Fibroblast of villous mesenchyme (primary cell): Measurements from ENCODE around the gene FGGY. TPM values are rescaled to one million over a fixed set of nuclear protein-coding genes. Genes with fewer than 3 reads are reported as not detected.
A peak's percentile ranks its signal among the peaks of the same experiment; 100 is the strongest.

Experiments used
- DNase-seq: peaks from one replicate; pipeline ENCODE4 v3.0.0-alpha.2; 2010; ENCODE audit warnings: low read depth
- H3K4me3 ChIP-seq: 2 replicates; pipeline ENCODE4 v1.5.1; 2011; ENCODE audit warnings: low read depth, mild to moderate bottlenecking, low read length
- CTCF ChIP-seq: IDR thresholded peaks from 2 replicates; pipeline ENCODE4 v1.5.1; 2012; ENCODE audit warnings: low read depth, mild to moderate bottlenecking, low read length; ENCODE audit not compliant: insufficient read depth
- total RNA-seq: library from RNA; depleted of rRNA; stranded (reverse); fragments of >200 nt; gene quantifications from 2 replicates; pipeline ENCODE4 v1.2.3, GENCODE V29; 2012

FGGY gene
- total RNA-seq, 1 donor: 11.7 TPM

GRCh38 chr1:59776960-59777852, 480.3 kb downstream of the FGGY start:
- TF ChIP-seq CTCF: no peak
- DNase-seq: peak; percentile 34
- no peak overlapping the region for H3K4me3 ChIP-seq

DNA sequence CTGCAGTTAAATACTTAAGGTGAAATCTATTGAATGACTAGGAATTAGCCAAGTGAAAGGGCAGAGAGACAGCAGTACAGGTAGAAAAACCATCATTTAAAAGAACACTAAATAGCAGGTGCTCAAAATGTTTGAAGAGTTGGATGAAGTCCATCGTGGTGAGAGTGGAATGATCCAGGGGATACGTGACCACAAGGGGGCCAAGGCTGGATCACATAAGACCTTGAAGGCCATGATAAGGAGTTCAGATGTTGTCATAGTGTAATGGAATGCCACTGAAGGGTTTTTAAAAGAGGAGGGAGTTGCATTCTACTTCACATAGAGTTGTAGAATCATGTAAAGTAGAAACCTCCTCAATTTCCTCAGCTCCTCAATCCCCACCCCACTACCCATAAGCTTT, 483.1 kb downstream of the FGGY start:
- no peak for TF ChIP-seq CTCF
- H3K4me3 ChIP-seq: no peak overlapping the region
- no peak for DNase-seq

- no peak overlapping the region for H3K4me3 ChIP-seq
- TF ChIP-seq CTCF: no peak
- DNase-seq: peak; percentile 14
Measured at GRCh38 chr1:59788825-59789224, 491.9 kb downstream of the FGGY start.

DNA sequence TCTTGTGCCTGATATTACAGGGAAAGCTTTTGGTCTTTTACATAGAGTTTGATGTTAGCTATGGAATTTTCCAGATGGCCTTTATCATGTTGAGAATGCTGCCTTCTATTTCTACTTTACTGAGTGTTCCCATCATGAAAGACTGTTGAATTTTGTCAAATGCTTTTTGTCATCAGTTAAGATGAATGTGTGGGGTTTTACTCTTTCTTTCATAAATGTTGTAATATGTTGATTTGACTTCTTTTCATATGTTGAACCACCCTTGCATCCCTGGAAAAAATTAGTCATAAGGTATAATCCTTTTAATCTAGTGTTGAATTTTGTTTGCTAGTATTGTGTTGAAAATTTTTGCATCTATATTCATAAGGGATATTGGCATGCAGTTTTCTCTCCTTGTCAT, 501.7 kb downstream of the FGGY start:
- no peak overlapping the region for H3K4me3 ChIP-seq
- TF ChIP-seq CTCF: no peak
- DNase-seq: no peak

GRCh38 chr1:59803458-59804038, 506.7 kb downstream of the FGGY start:
- no peak for TF ChIP-seq CTCF
- DNase-seq: no peak
- H3K4me3 ChIP-seq: no peak overlapping the region

DNA sequence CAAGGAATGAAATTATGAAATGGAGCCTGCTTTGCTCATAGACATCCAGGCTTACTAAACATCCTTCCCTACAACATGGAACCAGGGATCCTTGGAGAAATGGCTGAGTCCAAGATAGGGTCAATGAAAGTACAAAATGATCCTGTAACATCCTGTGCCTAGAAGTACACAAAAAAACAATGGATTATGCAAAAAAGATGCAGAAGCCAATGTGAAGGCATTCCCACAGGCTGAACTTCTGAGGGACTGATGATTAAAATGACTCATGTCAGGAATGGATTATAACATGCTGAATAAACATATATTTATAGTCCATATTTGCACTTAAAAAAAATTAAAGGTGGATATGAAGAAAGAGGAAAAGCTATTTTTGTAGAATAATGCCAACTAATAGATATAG, 507.4 kb downstream of the FGGY start:
- DNase-seq: no peak
- TF ChIP-seq CTCF: no peak
- H3K4me3 ChIP-seq: no peak overlapping the region
